Measurements from ENCODE around the gene PNMT. TPM values are rescaled to one million over a fixed set of nuclear protein-coding genes. Genes with fewer than 3 reads are reported as not detected.
A peak's percentile ranks its signal among the peaks of the same experiment; 100 is the strongest.

The PNMT gene
- total and polyA plus RNA-seq, 3 donors from 2014 or later, result 2.6 to 2.9 (median 2.7) TPM

- H3K27me3 ChIP-seq, result no peaks in the 10 kb centered on the region
- WGBS, 2 donors, result 91 to 98% methylated on average over 7 to 11 of the region's 11 CpGs
- no peaks in the 10 kb centered on the region for H3K36me3 ChIP-seq (ENCODE audit: low read depth, missing control alignments)
- no peak overlapping the region for H3K27ac ChIP-seq
- no peaks in the 10 kb centered on the region for H3K9me3 ChIP-seq
- TF ChIP-seq POLR2A (IDR thresholded peaks at IDR 0.05), result no peak
- TF ChIP-seq CTCF (IDR thresholded peaks at IDR 0.05), result no peak
- intact Hi-C loops (cut with DNase I; ENCODE audit: low total_unique reads), result no loop called here
- peaks cover 5% of the 10 kb centered on the region for H3K4me1 ChIP-seq
- no peak overlapping the region for H3K4me3 ChIP-seq
- DNase-seq, result no peak
Measured at GRCh38 chr17:39658346-39658745, 9.9 kb upstream of the PNMT start.

GRCh38 chr17:39658760-39659159, 9.5 kb upstream of the PNMT start:
- intact Hi-C loops (cut with DNase I; ENCODE audit: low total_unique reads), result no loop called here
- TF ChIP-seq POLR2A (IDR thresholded peaks at IDR 0.05), result no peak
- TF ChIP-seq CTCF (IDR thresholded peaks at IDR 0.05), result no peak
- H3K27me3 ChIP-seq, result no peaks in the 10 kb centered on the region
- H3K9me3 ChIP-seq, result no peaks in the 10 kb centered on the region
- DNase-seq, result no peak
- peak overlapping the region in 1 of 2 donors; percentile 69 for H3K27ac ChIP-seq
- whole genome bisulfite sequencing, 2 donors, result 91 to 97% methylated on average over 2 to 3 of the region's 3 CpGs
- peaks cover 3% of the 10 kb centered on the region for H3K4me1 ChIP-seq
- no peaks in the 10 kb centered on the region for H3K36me3 ChIP-seq (ENCODE audit: low read depth, missing control alignments)
- no peak overlapping the region for H3K4me3 ChIP-seq

- Histone ChIP-seq H3K36me3 (ENCODE audit: low read depth, missing control alignments) (no peaks in the 10 kb centered on the region), H3K9me3 (no peaks in the 10 kb centered on the region), H3K4me3 (no peak overlapping the region), H3K27me3 (no peaks in the 10 kb centered on the region), H3K27ac (peak overlapping the region in 1 of 2 donors; percentile 69), H3K4me1 (peaks cover 4% of the 10 kb centered on the region)
- DNase-seq, result no peak
- 57 to 61% methylated on average over 14 to 15 of the region's 15 CpGs for WGBS, 2 donors
- intact Hi-C loops (cut with DNase I; ENCODE audit: low total_unique reads), result no loop called here
- TF ChIP-seq POLR2A (IDR thresholded peaks at IDR 0.05), result no peak
- no peak for TF ChIP-seq CTCF (IDR thresholded peaks at IDR 0.05)
Measured at GRCh38 chr17:39659279-39660010, 8.8 kb upstream of the PNMT start.

GRCh38 chr17:39660011-39660360, 8.3 kb upstream of the PNMT start:
- intact Hi-C loops (cut with DNase I; ENCODE audit: low total_unique reads), result no loop called here
- Histone ChIP-seq H3K4me1 (peaks cover 4% of the 10 kb centered on the region), H3K27me3 (no peaks in the 10 kb centered on the region), H3K4me3 (no peak overlapping the region), H3K27ac (peak overlapping the region; percentile 24 to 69), H3K9me3 (no peaks in the 10 kb centered on the region), H3K36me3 (ENCODE audit: low read depth, missing control alignments) (no peaks in the 10 kb centered on the region)
- TF ChIP-seq POLR2A (IDR thresholded peaks at IDR 0.05) (no peak), CTCF (IDR thresholded peaks at IDR 0.05) (no peak)
- no peak for DNase-seq
- 74 to 78% methylated on average over 5 of the region's 5 CpGs for WGBS, 2 donors

All from testis (tissue), 3 donors.